Suprapubic skin (tissue), 4 donors: ENCODE data around the gene THSD7A.

Source experiments
- CTCF ChIP-seq, 2 donors: fragments of 200-600 bp in 1 of 2; fragments of 450-650 bp in 1 of 2; sonication (generic) in 1 of 2; IDR thresholded peaks; one replicate each; pipeline ENCODE4 v1.5.1; 2016 to 2019; ENCODE audit warnings: antibody characterized with exemption in 2 of 2, mild to moderate bottlenecking in 1 of 2, moderate library complexity in 1 of 2
- EP300 ChIP-seq: sonication (generic); formaldehyde crosslinking; IDR thresholded peaks from one replicate; pipeline ENCODE4 v1.6.1; 2017; ENCODE audit warnings: antibody characterized with exemption
- POLR2A ChIP-seq, 2 donors: fragments of 450-650 bp; IDR thresholded peaks; one replicate each; pipeline ENCODE4 v1.6.1; 2017; ENCODE audit warnings: antibody characterized with exemption in 2 of 2, mild to moderate bottlenecking in 2 of 2, moderate library complexity in 2 of 2
- POLR2AphosphoS5 ChIP-seq, 3 donors: sonication (generic); formaldehyde crosslinking; IDR thresholded peaks; one replicate each; pipeline ENCODE4 v1.6.1; 2017; ENCODE audit warnings: antibody characterized with exemption in 3 of 3

- TF ChIP-seq EP300 (no peak), POLR2AphosphoS5 (IDR thresholded peaks at IDR 0.05) (no peak), CTCF (IDR thresholded peaks at IDR 0.05) (no peak), POLR2A (IDR thresholded peaks at IDR 0.05) (no peak)
Observed at GRCh38 chr7:11589251-11589650, 242.7 kb downstream of the THSD7A start.
